Measurements from ENCODE around the gene SIGLECL1. TPM values are rescaled to one million over a fixed set of nuclear protein-coding genes. Genes with fewer than 3 reads are reported as not detected.

SIGLECL1 gene
- not detected in 5 replicates for total RNA-seq (2022; extraction: Qiagen RNA extraction; ENCODE audit: low read depth)

GRCh38 chr19:51250786-51251467 lies at the start of gene SIGLECL1:
SIGLECL1 (plus strand) TSS chr19:51251080; CDS start chr19:51264073, 12,993 bp downstream.

GRCh38 chr19:51224898-51225393 lies 25.9 kb upstream of the SIGLECL1 start, which contains the start of gene CD33:
CD33 (plus strand) TSS chr19:51225080; CDS start chr19:51225119, 39 bp downstream.

GRCh38 chr19:51311351-51312257 lies 60.7 kb downstream of the SIGLECL1 start, which contains the start of gene IGLON5:
IGLON5 (plus strand) TSS chr19:51311644; CDS start chr19:51311848, 204 bp downstream.

Other genes starting within 250 kb of the SIGLECL1 start
- gene KLK8, start 249.5 kb upstream of the SIGLECL1 start, total RNA-seq (2022; extraction: Qiagen RNA extraction; ENCODE audit: low read depth): not detected in 5 replicates
- gene KLK10, start 231.4 kb upstream of the SIGLECL1 start, total RNA-seq (2022; extraction: Qiagen RNA extraction; ENCODE audit: low read depth): 0.32 to 0.98 TPM (median 0.45 TPM) in 5 replicates
- 0.63 TPM in 1 of 5 replicates, not detected in the others for gene KLK11, start 224.5 kb upstream of the SIGLECL1 start, total RNA-seq (2022; extraction: Qiagen RNA extraction; ENCODE audit: low read depth)
- not detected in 5 replicates for gene KLK12, start 216.1 kb upstream of the SIGLECL1 start, total RNA-seq (2022; extraction: Qiagen RNA extraction; ENCODE audit: low read depth)
- 0.18 TPM in 1 of 5 replicates, not detected in the others for gene KLK13, start 186.0 kb upstream of the SIGLECL1 start, total RNA-seq (2022; extraction: Qiagen RNA extraction; ENCODE audit: low read depth)
- gene KLK14, start 168.2 kb upstream of the SIGLECL1 start, total RNA-seq (2022; extraction: Qiagen RNA extraction; ENCODE audit: low read depth): 0.32 to 0.71 TPM (median 0.42 TPM) in 5 replicates
- 5.9 to 14.1 TPM (median 13.1 TPM) in 5 replicates for gene CTU1, start 142.7 kb upstream of the SIGLECL1 start, total RNA-seq (2022; extraction: Qiagen RNA extraction; ENCODE audit: low read depth)
- gene SIGLEC9, start 126.2 kb upstream of the SIGLECL1 start, total RNA-seq (2022; extraction: Qiagen RNA extraction; ENCODE audit: low read depth): 0.06 to 0.08 TPM in 2 of 5 replicates, not detected in the others
- gene SIGLEC7, start 108.8 kb upstream of the SIGLECL1 start, total RNA-seq (2022; extraction: Qiagen RNA extraction; ENCODE audit: low read depth): not detected in 5 replicates
- gene CD33, start 26.0 kb upstream of the SIGLECL1 start, total RNA-seq (2022; extraction: Qiagen RNA extraction; ENCODE audit: low read depth): not detected in 5 replicates
- gene IGLON5, start 60.6 kb downstream of the SIGLECL1 start, total RNA-seq (2022; extraction: Qiagen RNA extraction; ENCODE audit: low read depth): 0.06 to 0.08 TPM (median 0.06 TPM) in 3 of 5 replicates, not detected in the others
- 10.7 to 14.9 TPM (median 14.4 TPM) in 5 replicates for gene VSIG10L, start 91.1 kb downstream of the SIGLECL1 start, total RNA-seq (2022; extraction: Qiagen RNA extraction; ENCODE audit: low read depth)
- gene ETFB, start 115.3 kb downstream of the SIGLECL1 start, total RNA-seq (2022; extraction: Qiagen RNA extraction; ENCODE audit: low read depth): 234 to 272 TPM (median 249 TPM) in 5 replicates
- gene CLDND2, start 117.9 kb downstream of the SIGLECL1 start, total RNA-seq (2022; extraction: Qiagen RNA extraction; ENCODE audit: low read depth): 5.1 to 14.5 TPM (median 12.4 TPM) in 5 replicates
- not detected in 5 replicates for gene NKG7, start 121.6 kb downstream of the SIGLECL1 start, total RNA-seq (2022; extraction: Qiagen RNA extraction; ENCODE audit: low read depth)
- not detected in 5 replicates for gene LIM2, start 136.9 kb downstream of the SIGLECL1 start, total RNA-seq (2022; extraction: Qiagen RNA extraction; ENCODE audit: low read depth)
- gene C19orf84, start 139.5 kb downstream of the SIGLECL1 start, total RNA-seq (2022; extraction: Qiagen RNA extraction; ENCODE audit: low read depth): not detected in 5 replicates
- 0.08 TPM in 1 of 5 replicates, not detected in the others for gene SIGLEC10, start 166.6 kb downstream of the SIGLECL1 start, total RNA-seq (2022; extraction: Qiagen RNA extraction; ENCODE audit: low read depth)
- gene SIGLEC8, start 207.4 kb downstream of the SIGLECL1 start, total RNA-seq (2022; extraction: Qiagen RNA extraction; ENCODE audit: low read depth): not detected in 5 replicates
- gene CEACAM18, start 227.5 kb downstream of the SIGLECL1 start, total RNA-seq (2022; extraction: Qiagen RNA extraction; ENCODE audit: low read depth): not detected in 5 replicates